NT2/D1 (cell line): ENCODE measurements around the gene CYP3A7.

ENCODE experiments used
- SUZ12 ChIP-seq: IDR thresholded peaks from 2 replicates; pipeline ENCODE4 v1.6.1; 2011; ENCODE audit not compliant: insufficient read length, insufficient read depth; ENCODE audit errors: extremely low read depth
- YY1 ChIP-seq: IDR thresholded peaks from 2 replicates; pipeline ENCODE4 v1.6.1; 2011; ENCODE audit not compliant: insufficient read length, insufficient read depth
- ZNF274 ChIP-seq: IDR thresholded peaks from 2 replicates; pipeline ENCODE4 v1.6.1; 2011; ENCODE audit warnings: mild to moderate bottlenecking, low read depth, low read length

- TF ChIP-seq ZNF274 (no peak), YY1 (no peak), SUZ12 (no peak)
Measured at GRCh38 chr7:99707096-99707495, 27.9 kb downstream of the CYP3A7 start.
